HL-60 (cell line): ENCODE data around the gene ZNF462.

Experiments used
- DNase-seq, 2 experiments: peaks; one replicate each; pipeline ENCODE4 v3.0.0-alpha.2; 2010 to 2020; ENCODE audit warnings: low read depth in 1 of 2, low spot score in 1 of 2
- H3K27ac ChIP-seq: fragments of 250-450 bp; sonication (Bioruptor Pico); replicated peaks from 2 replicates; pipeline ENCODE4 v1.5.1; 2020; ENCODE audit warnings: mild to moderate bottlenecking, moderate library complexity
- H3K27me3 ChIP-seq: fragments of 250-450 bp; sonication (Bioruptor Pico); 2 replicates; pipeline ENCODE4 v1.5.1; 2021; ENCODE audit warnings: mild to moderate bottlenecking, moderate library complexity; ENCODE audit not compliant: insufficient read depth, poor library complexity, severe bottlenecking
- H3K4me3 ChIP-seq: replicated peaks from 2 replicates; pipeline ENCODE4 v1.5.1; 2011; ENCODE audit warnings: mild to moderate bottlenecking, control low read depth, low read length; ENCODE audit not compliant: insufficient read depth
- GABPA ChIP-seq: IDR thresholded peaks from 2 replicates; pipeline ENCODE4 v1.6.1; 2012; ENCODE audit warnings: low read depth
- POLR2AphosphoS5 ChIP-seq: IDR thresholded peaks from 2 replicates; pipeline ENCODE4 v1.6.1; 2012; ENCODE audit warnings: low read depth
- SPI1 ChIP-seq: IDR thresholded peaks from 2 replicates; pipeline ENCODE4 v1.6.1; 2012; ENCODE audit warnings: low read depth, mild to moderate bottlenecking, borderline replicate concordance
- TF ChIP-seq, protein P1 (sequence below): IDR thresholded peaks from 2 replicates; pipeline ENCODE4 v1.6.1; 2012; ENCODE audit warnings: low read depth; ENCODE audit not compliant: insufficient replicate concordance
- TF ChIP-seq, protein P2 (sequence below): IDR thresholded peaks from one replicate; pipeline ENCODE4 v1.5.1; 2011; ENCODE audit warnings: low read length, control low read depth, inconsistent platforms; ENCODE audit not compliant: insufficient read depth

ZNF462 gene

DNA sequence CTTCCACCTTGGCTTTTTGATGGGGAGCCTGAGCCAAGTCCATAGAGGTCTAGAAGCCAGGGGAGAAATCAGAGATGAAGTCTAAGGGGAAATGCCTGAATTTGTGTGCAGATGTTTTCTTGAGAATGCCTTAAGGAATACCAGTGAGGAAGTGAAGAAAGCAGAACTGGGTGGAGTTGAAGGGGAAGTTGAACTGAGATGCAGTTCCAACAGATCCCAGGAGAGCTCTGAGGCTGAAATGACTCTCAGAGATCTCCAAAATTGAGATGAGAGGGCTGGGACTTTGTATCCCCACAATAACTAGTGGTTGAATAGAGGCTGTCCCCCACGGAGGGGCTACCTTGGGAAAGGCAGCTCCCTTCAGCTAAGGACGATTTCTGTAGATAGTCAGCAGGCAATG, 197.1 kb downstream of the ZNF462 start:
- no peak overlapping the region for H3K27ac ChIP-seq
- H3K27me3 ChIP-seq, result no peaks in the 10 kb centered on the region
- DNase-seq, result no peak
- no peak for TF ChIP-seq GABPA
- no peak for TF ChIP-seq POLR2AphosphoS5
- peak; percentile 93 for TF ChIP-seq SPI1
- TF ChIP-seq, protein P1, sequence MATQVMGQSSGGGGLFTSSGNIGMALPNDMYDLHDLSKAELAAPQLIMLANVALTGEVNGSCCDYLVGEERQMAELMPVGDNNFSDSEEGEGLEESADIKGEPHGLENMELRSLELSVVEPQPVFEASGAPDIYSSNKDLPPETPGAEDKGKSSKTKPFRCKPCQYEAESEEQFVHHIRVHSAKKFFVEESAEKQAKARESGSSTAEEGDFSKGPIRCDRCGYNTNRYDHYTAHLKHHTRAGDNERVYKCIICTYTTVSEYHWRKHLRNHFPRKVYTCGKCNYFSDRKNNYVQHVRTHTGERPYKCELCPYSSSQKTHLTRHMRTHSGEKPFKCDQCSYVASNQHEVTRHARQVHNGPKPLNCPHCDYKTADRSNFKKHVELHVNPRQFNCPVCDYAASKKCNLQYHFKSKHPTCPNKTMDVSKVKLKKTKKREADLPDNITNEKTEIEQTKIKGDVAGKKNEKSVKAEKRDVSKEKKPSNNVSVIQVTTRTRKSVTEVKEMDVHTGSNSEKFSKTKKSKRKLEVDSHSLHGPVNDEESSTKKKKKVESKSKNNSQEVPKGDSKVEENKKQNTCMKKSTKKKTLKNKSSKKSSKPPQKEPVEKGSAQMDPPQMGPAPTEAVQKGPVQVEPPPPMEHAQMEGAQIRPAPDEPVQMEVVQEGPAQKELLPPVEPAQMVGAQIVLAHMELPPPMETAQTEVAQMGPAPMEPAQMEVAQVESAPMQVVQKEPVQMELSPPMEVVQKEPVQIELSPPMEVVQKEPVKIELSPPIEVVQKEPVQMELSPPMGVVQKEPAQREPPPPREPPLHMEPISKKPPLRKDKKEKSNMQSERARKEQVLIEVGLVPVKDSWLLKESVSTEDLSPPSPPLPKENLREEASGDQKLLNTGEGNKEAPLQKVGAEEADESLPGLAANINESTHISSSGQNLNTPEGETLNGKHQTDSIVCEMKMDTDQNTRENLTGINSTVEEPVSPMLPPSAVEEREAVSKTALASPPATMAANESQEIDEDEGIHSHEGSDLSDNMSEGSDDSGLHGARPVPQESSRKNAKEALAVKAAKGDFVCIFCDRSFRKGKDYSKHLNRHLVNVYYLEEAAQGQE, result no peak
- TF ChIP-seq, protein P2, sequence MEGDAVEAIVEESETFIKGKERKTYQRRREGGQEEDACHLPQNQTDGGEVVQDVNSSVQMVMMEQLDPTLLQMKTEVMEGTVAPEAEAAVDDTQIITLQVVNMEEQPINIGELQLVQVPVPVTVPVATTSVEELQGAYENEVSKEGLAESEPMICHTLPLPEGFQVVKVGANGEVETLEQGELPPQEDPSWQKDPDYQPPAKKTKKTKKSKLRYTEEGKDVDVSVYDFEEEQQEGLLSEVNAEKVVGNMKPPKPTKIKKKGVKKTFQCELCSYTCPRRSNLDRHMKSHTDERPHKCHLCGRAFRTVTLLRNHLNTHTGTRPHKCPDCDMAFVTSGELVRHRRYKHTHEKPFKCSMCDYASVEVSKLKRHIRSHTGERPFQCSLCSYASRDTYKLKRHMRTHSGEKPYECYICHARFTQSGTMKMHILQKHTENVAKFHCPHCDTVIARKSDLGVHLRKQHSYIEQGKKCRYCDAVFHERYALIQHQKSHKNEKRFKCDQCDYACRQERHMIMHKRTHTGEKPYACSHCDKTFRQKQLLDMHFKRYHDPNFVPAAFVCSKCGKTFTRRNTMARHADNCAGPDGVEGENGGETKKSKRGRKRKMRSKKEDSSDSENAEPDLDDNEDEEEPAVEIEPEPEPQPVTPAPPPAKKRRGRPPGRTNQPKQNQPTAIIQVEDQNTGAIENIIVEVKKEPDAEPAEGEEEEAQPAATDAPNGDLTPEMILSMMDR, result no peak
- no peak overlapping the region for H3K4me3 ChIP-seq
